Activated CD4-positive, alpha-beta T cell treated with anti-CD3 and anti-CD28 coated beads for 48 hours (primary cell): ENCODE results near the gene CAPNS2.
"Not testable (repeated sequence)": the region's sequence is repeated elsewhere in the genome, so short reads cannot be mapped to it uniquely, and the experiment has no call there.

Source experiments
- DNase-seq: peaks from one replicate; pipeline ENCODE4 v3.0.0-alpha.2; 2020

CAPNS2 gene

GRCh38 chr16:55569025-55569424 lies 2.5 kb downstream of the CAPNS2 start:
- no peak for DNase-seq

- DNase-seq: no peak
Observed at GRCh38 chr16:55570159-55570558, 3.7 kb downstream of the CAPNS2 start.

GRCh38 chr16:55571191-55571897 lies 4.9 kb downstream of the CAPNS2 start:
- DNase-seq: no peak

GRCh38 chr16:55572439-55572838 lies 6.0 kb downstream of the CAPNS2 start:
- DNase-seq: no peak

- no peak for DNase-seq
Observed at GRCh38 chr16:55574811-55575210, 8.3 kb downstream of the CAPNS2 start.

GRCh38 chr16:55575496-55575895 lies 9.0 kb downstream of the CAPNS2 start:
- no peak for DNase-seq

- no peak for DNase-seq
Observed at GRCh38 chr16:55576384-55576783, 9.9 kb downstream of the CAPNS2 start.

- no peak for DNase-seq
Observed at GRCh38 chr16:55577887-55578286, 11.4 kb downstream of the CAPNS2 start.

- no peak for DNase-seq
Observed at GRCh38 chr16:55585631-55586030, 19.1 kb downstream of the CAPNS2 start.

GRCh38 chr16:55588799-55589198 lies 22.3 kb downstream of the CAPNS2 start:
- no peak for DNase-seq

GRCh38 chr16:55592306-55592705 lies 25.8 kb downstream of the CAPNS2 start:
- DNase-seq: no peak

GRCh38 chr16:55597928-55598327 lies 31.4 kb downstream of the CAPNS2 start:
- DNase-seq: no peak

- DNase-seq: no peak
Observed at GRCh38 chr16:55605754-55606336, 39.4 kb downstream of the CAPNS2 start.

- DNase-seq: no peak
Observed at GRCh38 chr16:55613613-55614335, 47.3 kb downstream of the CAPNS2 start.

GRCh38 chr16:55615071-55615470 lies 48.6 kb downstream of the CAPNS2 start:
- DNase-seq: no peak

- DNase-seq: not testable (repeated sequence)
Observed at GRCh38 chr16:55615670-55616069, 49.2 kb downstream of the CAPNS2 start.
